HEK293 (cell line): Measurements from ENCODE around the gene SPATA1.
A peak's percentile ranks its signal among the peaks of the same experiment; 100 is the strongest.

Source experiments
- BCL11B ChIP-seq: fragments of 450-650 bp; formaldehyde crosslinking; IDR thresholded peaks from 2 replicates; pipeline ENCODE4 v1.5.1; 2016; ENCODE audit warnings: low read depth, missing biosample characterization, missing genetic modification characterization
- GLIS1 ChIP-seq: fragments of 450-650 bp; formaldehyde crosslinking; IDR thresholded peaks from 2 replicates; pipeline ENCODE4 v1.5.1; 2016; ENCODE audit warnings: missing biosample characterization, missing genetic modification characterization
- KLF9 ChIP-seq: fragments of 450-650 bp; formaldehyde crosslinking; IDR thresholded peaks from 2 replicates; pipeline ENCODE4 v1.5.1; 2016; ENCODE audit warnings: missing biosample characterization, missing genetic modification characterization, low read depth
- SCRT1 ChIP-seq: fragments of 450-650 bp; formaldehyde crosslinking; IDR thresholded peaks from 2 replicates; pipeline ENCODE4 v1.5.1; 2016; ENCODE audit warnings: missing biosample characterization, missing genetic modification characterization, borderline replicate concordance
- SCRT2 ChIP-seq: fragments of 450-650 bp; formaldehyde crosslinking; IDR thresholded peaks from 2 replicates; pipeline ENCODE4 v1.5.1; 2016; ENCODE audit warnings: missing biosample characterization, missing genetic modification characterization
- SP3 ChIP-seq: fragments of 450-650 bp; formaldehyde crosslinking; IDR thresholded peaks from 2 replicates; pipeline ENCODE4 v1.5.1; 2016; ENCODE audit warnings: missing biosample characterization, missing genetic modification characterization
- ZBTB20 ChIP-seq: fragments of 450-650 bp; formaldehyde crosslinking; IDR thresholded peaks from 2 replicates; pipeline ENCODE4 v1.5.1; 2016; ENCODE audit warnings: missing biosample characterization, missing genetic modification characterization
- ZNF121 ChIP-seq: fragments of 450-650 bp; formaldehyde crosslinking; IDR thresholded peaks from 2 replicates; pipeline ENCODE4 v1.5.1; 2016; ENCODE audit warnings: missing biosample characterization, missing genetic modification characterization
- ZNF175 ChIP-seq: fragments of 450-650 bp; formaldehyde crosslinking; IDR thresholded peaks from 2 replicates; pipeline ENCODE4 v1.5.1; 2016; ENCODE audit warnings: missing biosample characterization, missing genetic modification characterization
- ZNF394 ChIP-seq: fragments of 450-650 bp; formaldehyde crosslinking; IDR thresholded peaks from 2 replicates; pipeline ENCODE4 v1.5.1; 2016; ENCODE audit warnings: missing biosample characterization, missing genetic modification characterization, mild to moderate bottlenecking, moderate library complexity, borderline replicate concordance
- ZNF501 ChIP-seq: fragments of 450-650 bp; formaldehyde crosslinking; IDR thresholded peaks from 2 replicates; pipeline ENCODE4 v1.5.1; 2016; ENCODE audit warnings: missing biosample characterization, missing genetic modification characterization
- ZNF510 ChIP-seq: fragments of 450-650 bp; formaldehyde crosslinking; IDR thresholded peaks from 2 replicates; pipeline ENCODE4 v1.5.1; 2018; ENCODE audit warnings: mild to moderate bottlenecking, missing genetic modification characterization, missing biosample characterization; ENCODE audit not compliant: insufficient replicate concordance
- ZNF529 ChIP-seq: fragments of 450-650 bp; formaldehyde crosslinking; IDR thresholded peaks from 2 replicates; pipeline ENCODE4 v1.5.1; 2017; ENCODE audit warnings: missing genetic modification characterization, missing biosample characterization; ENCODE audit not compliant: insufficient replicate concordance
- ZNF621 ChIP-seq: fragments of 450-650 bp; formaldehyde crosslinking; IDR thresholded peaks from 2 replicates; pipeline ENCODE4 v1.5.1; 2017; ENCODE audit warnings: missing biosample characterization, missing genetic modification characterization
- ZNF670 ChIP-seq: fragments of 450-650 bp; formaldehyde crosslinking; IDR thresholded peaks from 2 replicates; pipeline ENCODE4 v1.5.1; 2016; ENCODE audit warnings: missing biosample characterization, missing genetic modification characterization, low read depth
- ZNF76 ChIP-seq: fragments of 450-650 bp; formaldehyde crosslinking; IDR thresholded peaks from 2 replicates; pipeline ENCODE4; 2016; ENCODE audit warnings: low read depth, missing biosample characterization, missing genetic modification characterization, borderline replicate concordance
- ZNF768 ChIP-seq: fragments of 450-650 bp; formaldehyde crosslinking; IDR thresholded peaks from 2 replicates; pipeline ENCODE4 v1.5.1; 2018; ENCODE audit warnings: missing biosample characterization, mild to moderate bottlenecking, missing genetic modification characterization
- ZNF785 ChIP-seq: fragments of 450-650 bp; formaldehyde crosslinking; IDR thresholded peaks from 2 replicates; pipeline ENCODE4 v1.5.1; 2016; ENCODE audit warnings: missing biosample characterization, missing genetic modification characterization
- ZNF837 ChIP-seq: fragments of 450-650 bp; formaldehyde crosslinking; IDR thresholded peaks from 2 replicates; pipeline ENCODE4 v1.5.1; 2016; ENCODE audit warnings: missing biosample characterization, missing genetic modification characterization
- ZSCAN16 ChIP-seq: fragments of 450-650 bp; formaldehyde crosslinking; IDR thresholded peaks from 2 replicates; pipeline ENCODE4 v1.5.1; 2016; ENCODE audit warnings: missing biosample characterization, missing genetic modification characterization
- TF ChIP-seq, protein P1 (sequence below): fragments of 450-650 bp; formaldehyde crosslinking; IDR thresholded peaks from 2 replicates; pipeline ENCODE4 v1.5.1; 2017; ENCODE audit warnings: missing biosample characterization, mild to moderate bottlenecking, missing genetic modification characterization, moderate library complexity
- TF ChIP-seq, protein P2 (sequence below): fragments of 450-650 bp; formaldehyde crosslinking; IDR thresholded peaks from 2 replicates; pipeline ENCODE4 v1.5.1; 2017; ENCODE audit warnings: missing biosample characterization, missing genetic modification characterization
- TF ChIP-seq, protein P3 (sequence below): fragments of 450-650 bp; formaldehyde crosslinking; optimal IDR thresholded peaks from 2 replicates; pipeline ENCODE3; 2016; ENCODE audit warnings: missing biosample characterization, mild to moderate bottlenecking, missing genetic modification characterization
- TF ChIP-seq, protein P4 (sequence below): fragments of 450-650 bp; formaldehyde crosslinking; IDR thresholded peaks from 2 replicates; pipeline ENCODE4 v1.5.1; 2016; ENCODE audit warnings: missing biosample characterization, missing genetic modification characterization
- TF ChIP-seq, protein P5 (sequence below): fragments of 450-650 bp; formaldehyde crosslinking; IDR thresholded peaks from 2 replicates; pipeline ENCODE4 v1.5.1; 2016; ENCODE audit warnings: missing biosample characterization, missing genetic modification characterization
- TF ChIP-seq, protein P6 (sequence below): fragments of 450-650 bp; formaldehyde crosslinking; IDR thresholded peaks from 2 replicates; pipeline ENCODE4 v1.5.1; 2017; ENCODE audit warnings: missing biosample characterization, missing genetic modification characterization

Gene SPATA1

DNA sequence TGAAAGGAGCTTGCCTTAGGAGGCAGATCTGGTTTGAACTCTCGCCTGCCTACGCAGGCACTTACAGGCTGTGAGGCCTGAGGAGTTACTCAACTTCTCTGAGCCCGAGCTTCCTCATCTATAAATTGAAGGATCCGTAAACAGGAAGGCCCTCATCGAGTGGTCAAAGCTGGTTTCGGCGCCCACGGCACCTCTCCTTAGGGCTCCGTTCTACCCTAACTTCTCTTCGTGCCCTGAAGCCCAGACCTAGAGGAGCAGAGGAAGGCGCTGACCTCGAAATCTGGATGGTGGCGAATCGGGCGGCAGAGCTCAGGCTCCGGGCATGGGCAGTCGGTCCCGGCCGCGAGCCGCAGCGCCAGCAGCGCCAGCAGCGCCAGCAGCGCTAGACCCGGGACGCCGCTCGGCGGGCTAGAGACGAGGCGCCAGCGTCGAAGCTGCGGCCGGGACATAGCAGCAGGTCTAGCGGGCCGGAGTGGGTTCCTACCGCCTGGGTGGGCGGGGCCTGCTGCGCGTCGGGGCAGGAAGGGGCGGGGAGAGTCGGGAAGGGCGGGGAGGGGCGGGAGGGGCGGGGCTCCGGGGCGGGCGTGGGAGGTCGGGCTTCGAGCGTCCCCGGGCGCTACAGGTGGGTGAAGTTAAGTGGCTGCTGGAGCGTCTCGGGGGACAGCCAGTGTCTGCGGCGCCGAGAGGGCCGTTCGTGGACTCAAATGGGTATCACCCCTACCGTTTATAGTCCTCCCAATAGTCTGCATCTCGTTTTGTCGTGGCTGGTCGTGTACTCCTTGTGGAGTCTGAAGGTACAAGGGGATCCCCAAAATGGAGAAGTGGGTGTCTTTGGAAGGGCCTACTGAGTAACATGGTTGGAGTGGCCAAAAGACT is 68.0 kb downstream of the SPATA1 start, which contains the start of gene CTBS (continued):
- TF ChIP-seq, protein P1, sequence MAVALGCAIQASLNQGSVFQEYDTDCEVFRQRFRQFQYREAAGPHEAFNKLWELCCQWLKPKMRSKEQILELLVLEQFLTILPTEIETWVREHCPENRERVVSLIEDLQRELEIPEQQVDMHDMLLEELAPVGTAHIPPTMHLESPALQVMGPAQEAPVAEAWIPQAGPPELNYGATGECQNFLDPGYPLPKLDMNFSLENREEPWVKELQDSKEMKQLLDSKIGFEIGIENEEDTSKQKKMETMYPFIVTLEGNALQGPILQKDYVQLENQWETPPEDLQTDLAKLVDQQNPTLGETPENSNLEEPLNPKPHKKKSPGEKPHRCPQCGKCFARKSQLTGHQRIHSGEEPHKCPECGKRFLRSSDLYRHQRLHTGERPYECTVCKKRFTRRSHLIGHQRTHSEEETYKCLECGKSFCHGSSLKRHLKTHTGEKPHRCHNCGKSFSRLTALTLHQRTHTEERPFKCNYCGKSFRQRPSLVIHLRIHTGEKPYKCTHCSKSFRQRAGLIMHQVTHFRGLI (tag by site-specific recombination) = peak; percentile 34; the same call in 1 of the 2 replicates
- TF ChIP-seq ZNF394 (no peak), ZNF510 (tag by site-specific recombination) (no peak), BCL11B (tag by site-specific recombination) (no peak), SP3 (tag by site-specific recombination) (peak; percentile 53; the same call in 1 of the 2 replicates), ZNF501 (peak; percentile 86), ZSCAN16 (no peak), SCRT2 (tag by site-specific recombination) (peak; percentile 95), ZBTB20 (tag by site-specific recombination) (peak; percentile 92), ZNF529 (tag by site-specific recombination) (no peak), SCRT1 (0 out of 2 replicates have a peak, but pooled peaks have one; percentile 56), ZNF837 (tag by site-specific recombination) (no peak), ZNF76 (no peak), GLIS1 (peak; percentile 36; the same call in 1 of the 2 replicates), ZNF121 (tag by site-specific recombination) (peak; percentile 92), KLF9 (tag by site-specific recombination) (peak; percentile 46; the same call in 1 of the 2 replicates), ZNF175 (tag by site-specific recombination) (no peak), ZNF785 (tag by site-specific recombination) (no peak), ZNF768 (tag by site-specific recombination) (peak; percentile 77; the same call in 1 of the 2 replicates), ZNF670 (tag by site-specific recombination) (no peak), ZNF621 (no peak)
- TF ChIP-seq, protein P2, sequence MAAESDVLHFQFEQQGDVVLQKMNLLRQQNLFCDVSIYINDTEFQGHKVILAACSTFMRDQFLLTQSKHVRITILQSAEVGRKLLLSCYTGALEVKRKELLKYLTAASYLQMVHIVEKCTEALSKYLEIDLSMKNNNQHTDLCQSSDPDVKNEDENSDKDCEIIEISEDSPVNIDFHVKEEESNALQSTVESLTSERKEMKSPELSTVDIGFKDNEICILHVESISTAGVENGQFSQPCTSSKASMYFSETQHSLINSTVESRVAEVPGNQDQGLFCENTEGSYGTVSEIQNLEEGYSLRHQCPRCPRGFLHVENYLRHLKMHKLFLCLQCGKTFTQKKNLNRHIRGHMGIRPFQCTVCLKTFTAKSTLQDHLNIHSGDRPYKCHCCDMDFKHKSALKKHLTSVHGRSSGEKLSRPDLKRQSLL (tag by site-specific recombination) = peak; percentile 48; the same call in 1 of the 2 replicates
- TF ChIP-seq, protein P3, sequence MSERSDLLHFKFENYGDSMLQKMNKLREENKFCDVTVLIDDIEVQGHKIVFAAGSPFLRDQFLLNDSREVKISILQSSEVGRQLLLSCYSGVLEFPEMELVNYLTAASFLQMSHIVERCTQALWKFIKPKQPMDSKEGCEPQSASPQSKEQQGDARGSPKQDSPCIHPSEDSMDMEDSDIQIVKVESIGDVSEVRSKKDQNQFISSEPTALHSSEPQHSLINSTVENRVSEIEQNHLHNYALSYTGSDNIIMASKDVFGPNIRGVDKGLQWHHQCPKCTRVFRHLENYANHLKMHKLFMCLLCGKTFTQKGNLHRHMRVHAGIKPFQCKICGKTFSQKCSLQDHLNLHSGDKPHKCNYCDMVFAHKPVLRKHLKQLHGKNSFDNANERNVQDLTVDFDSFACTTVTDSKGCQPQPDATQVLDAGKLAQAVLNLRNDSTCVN (tag by site-specific recombination) = peak; percentile 71
- TF ChIP-seq, protein P4, sequence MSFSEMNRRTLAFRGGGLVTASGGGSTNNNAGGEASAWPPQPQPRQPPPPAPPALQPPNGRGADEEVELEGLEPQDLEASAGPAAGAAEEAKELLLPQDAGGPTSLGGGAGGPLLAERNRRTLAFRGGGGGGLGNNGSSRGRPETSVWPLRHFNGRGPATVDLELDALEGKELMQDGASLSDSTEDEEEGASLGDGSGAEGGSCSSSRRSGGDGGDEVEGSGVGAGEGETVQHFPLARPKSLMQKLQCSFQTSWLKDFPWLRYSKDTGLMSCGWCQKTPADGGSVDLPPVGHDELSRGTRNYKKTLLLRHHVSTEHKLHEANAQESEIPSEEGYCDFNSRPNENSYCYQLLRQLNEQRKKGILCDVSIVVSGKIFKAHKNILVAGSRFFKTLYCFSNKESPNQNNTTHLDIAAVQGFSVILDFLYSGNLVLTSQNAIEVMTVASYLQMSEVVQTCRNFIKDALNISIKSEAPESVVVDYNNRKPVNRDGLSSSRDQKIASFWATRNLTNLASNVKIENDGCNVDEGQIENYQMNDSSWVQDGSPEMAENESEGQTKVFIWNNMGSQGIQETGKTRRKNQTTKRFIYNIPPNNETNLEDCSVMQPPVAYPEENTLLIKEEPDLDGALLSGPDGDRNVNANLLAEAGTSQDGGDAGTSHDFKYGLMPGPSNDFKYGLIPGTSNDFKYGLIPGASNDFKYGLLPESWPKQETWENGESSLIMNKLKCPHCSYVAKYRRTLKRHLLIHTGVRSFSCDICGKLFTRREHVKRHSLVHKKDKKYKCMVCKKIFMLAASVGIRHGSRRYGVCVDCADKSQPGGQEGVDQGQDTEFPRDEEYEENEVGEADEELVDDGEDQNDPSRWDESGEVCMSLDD = peak; percentile 52; the same call in 1 of the 2 replicates
- TF ChIP-seq, protein P5, sequence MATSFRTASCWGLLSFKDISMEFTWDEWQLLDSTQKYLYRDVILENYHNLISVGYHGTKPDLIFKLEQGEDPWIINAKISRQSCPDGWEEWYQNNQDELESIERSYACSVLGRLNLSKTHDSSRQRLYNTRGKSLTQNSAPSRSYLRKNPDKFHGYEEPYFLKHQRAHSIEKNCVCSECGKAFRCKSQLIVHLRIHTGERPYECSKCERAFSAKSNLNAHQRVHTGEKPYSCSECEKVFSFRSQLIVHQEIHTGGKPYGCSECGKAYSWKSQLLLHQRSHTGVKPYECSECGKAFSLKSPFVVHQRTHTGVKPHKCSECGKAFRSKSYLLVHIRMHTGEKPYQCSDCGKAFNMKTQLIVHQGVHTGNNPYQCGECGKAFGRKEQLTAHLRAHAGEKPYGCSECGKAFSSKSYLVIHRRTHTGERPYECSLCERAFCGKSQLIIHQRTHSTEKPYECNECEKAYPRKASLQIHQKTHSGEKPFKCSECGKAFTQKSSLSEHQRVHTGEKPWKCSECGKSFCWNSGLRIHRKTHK (tag by site-specific recombination) = no peak
- TF ChIP-seq, protein P6, sequence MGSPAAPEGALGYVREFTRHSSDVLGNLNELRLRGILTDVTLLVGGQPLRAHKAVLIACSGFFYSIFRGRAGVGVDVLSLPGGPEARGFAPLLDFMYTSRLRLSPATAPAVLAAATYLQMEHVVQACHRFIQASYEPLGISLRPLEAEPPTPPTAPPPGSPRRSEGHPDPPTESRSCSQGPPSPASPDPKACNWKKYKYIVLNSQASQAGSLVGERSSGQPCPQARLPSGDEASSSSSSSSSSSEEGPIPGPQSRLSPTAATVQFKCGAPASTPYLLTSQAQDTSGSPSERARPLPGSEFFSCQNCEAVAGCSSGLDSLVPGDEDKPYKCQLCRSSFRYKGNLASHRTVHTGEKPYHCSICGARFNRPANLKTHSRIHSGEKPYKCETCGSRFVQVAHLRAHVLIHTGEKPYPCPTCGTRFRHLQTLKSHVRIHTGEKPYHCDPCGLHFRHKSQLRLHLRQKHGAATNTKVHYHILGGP (tag by site-specific recombination) = no peak
